HepG2 (cell line): Measurements from ENCODE around the gene MTHFR. TPM values are rescaled to one million over a fixed set of nuclear protein-coding genes. Genes with fewer than 3 reads are reported as not detected.

Experiments
- CHD4 ChIP-seq: fragments of 200-600 bp; sonication (generic); IDR thresholded peaks from 2 replicates; pipeline ENCODE4 v1.7.0; 2017; ENCODE audit warnings: mild to moderate bottlenecking, low read length, borderline replicate concordance
- FOSL2 ChIP-seq: sonication (generic); formaldehyde crosslinking; IDR thresholded peaks from 2 replicates; pipeline ENCODE4 v1.4.0; 2020; ENCODE audit warnings: missing genetic modification reagents
- GATAD2A ChIP-seq: IDR thresholded peaks from 2 replicates; pipeline ENCODE4 v1.6.1; 2016
- PAF1 ChIP-seq: IDR thresholded peaks from 2 replicates; pipeline ENCODE4 v1.6.1; 2016; ENCODE audit warnings: missing genetic modification reagents, missing compliant biosample characterization
- YEATS2 ChIP-seq: sonication (generic); formaldehyde crosslinking; IDR thresholded peaks from 2 replicates; pipeline ENCODE4 v1.4.0; 2020; ENCODE audit warnings: missing genetic modification reagents, borderline replicate concordance
- ZNF331 ChIP-seq: sonication (generic); formaldehyde crosslinking; IDR thresholded peaks from 2 replicates; pipeline ENCODE4 v1.4.0; 2020; ENCODE audit warnings: missing genetic modification reagents
- ZNF337 ChIP-seq: sonication (generic); formaldehyde crosslinking; IDR thresholded peaks from 2 replicates; pipeline ENCODE4 v1.5.1; 2020; ENCODE audit warnings: missing genetic modification reagents, low read depth, mild to moderate bottlenecking, borderline replicate concordance
- ZNF614 ChIP-seq: IDR thresholded peaks from 2 replicates; pipeline ENCODE4 v1.6.1; 2018; ENCODE audit warnings: missing biosample characterization, missing genetic modification reagents, inconsistent platforms, borderline replicate concordance
- ZSCAN22 ChIP-seq: sonication (generic); formaldehyde crosslinking; IDR thresholded peaks from 2 replicates; pipeline ENCODE4 v1.4.0; 2020; ENCODE audit warnings: mild to moderate bottlenecking, missing genetic modification reagents
- polyA plus RNA-seq, 8 experiments: library from polyadenylated mRNA; depleted of rRNA in 3 of 8; stranded (reverse) in 7 of 8; unstranded in 1 of 8; fragments of >200 nt; fragmentation: Illumina TruSeq in 4 of 8; extraction: Trizol in 4 of 8; gene quantifications; 2 replicates each; pipeline versions ENCODE4 v1.2.1 to v1.2.3, GENCODE V29; 2011 to 2016; ENCODE audit warnings: low read depth in 4 of 8, missing spikeins in 1 of 8, mixed read lengths in 1 of 8; ENCODE audit not compliant: insufficient read depth in 1 of 8
- total RNA-seq, 5 experiments: library from RNA; depleted of rRNA; stranded (reverse); fragments of >200 nt; fragmentation: Illumina TruSeq; extraction: Trizol; gene quantifications; 2 replicates each; pipeline ENCODE4 v1.2.3, GENCODE V29; 2016; ENCODE audit warnings: low read depth in 1 of 5
- TF ChIP-seq, protein P1 (sequence below), 2 experiments: sonication (generic) in 1 of 2; formaldehyde crosslinking in 1 of 2; IDR thresholded peaks; 2 replicates each; pipeline versions ENCODE4 v1.4.0 to v1.6.1; 2018 to 2020; ENCODE audit warnings: missing genetic modification reagents in 2 of 2, borderline replicate concordance in 1 of 2, low read depth in 1 of 2, mild to moderate bottlenecking in 1 of 2, missing biosample characterization in 1 of 2
- TF ChIP-seq, protein P2 (sequence below): sonication (generic); formaldehyde crosslinking; IDR thresholded peaks from 2 replicates; pipeline ENCODE4 v1.4.0; 2020; ENCODE audit warnings: missing genetic modification reagents, borderline replicate concordance
- TF ChIP-seq, protein P3 (sequence below): IDR thresholded peaks from 2 replicates; pipeline ENCODE4 v1.6.1; 2018; ENCODE audit warnings: missing genetic modification reagents
- TF ChIP-seq, protein P4 (sequence below): sonication (generic); formaldehyde crosslinking; IDR thresholded peaks from 2 replicates; pipeline ENCODE4 v1.4.0; 2020; ENCODE audit warnings: missing genetic modification reagents, mild to moderate bottlenecking, borderline replicate concordance

Gene MTHFR
- total and polyA plus RNA-seq, 2 of the 13 experiments (the other 11 are each of a cell fraction or from before 2014, with no cell fraction given): 3.8 to 8.2 TPM

DNA sequence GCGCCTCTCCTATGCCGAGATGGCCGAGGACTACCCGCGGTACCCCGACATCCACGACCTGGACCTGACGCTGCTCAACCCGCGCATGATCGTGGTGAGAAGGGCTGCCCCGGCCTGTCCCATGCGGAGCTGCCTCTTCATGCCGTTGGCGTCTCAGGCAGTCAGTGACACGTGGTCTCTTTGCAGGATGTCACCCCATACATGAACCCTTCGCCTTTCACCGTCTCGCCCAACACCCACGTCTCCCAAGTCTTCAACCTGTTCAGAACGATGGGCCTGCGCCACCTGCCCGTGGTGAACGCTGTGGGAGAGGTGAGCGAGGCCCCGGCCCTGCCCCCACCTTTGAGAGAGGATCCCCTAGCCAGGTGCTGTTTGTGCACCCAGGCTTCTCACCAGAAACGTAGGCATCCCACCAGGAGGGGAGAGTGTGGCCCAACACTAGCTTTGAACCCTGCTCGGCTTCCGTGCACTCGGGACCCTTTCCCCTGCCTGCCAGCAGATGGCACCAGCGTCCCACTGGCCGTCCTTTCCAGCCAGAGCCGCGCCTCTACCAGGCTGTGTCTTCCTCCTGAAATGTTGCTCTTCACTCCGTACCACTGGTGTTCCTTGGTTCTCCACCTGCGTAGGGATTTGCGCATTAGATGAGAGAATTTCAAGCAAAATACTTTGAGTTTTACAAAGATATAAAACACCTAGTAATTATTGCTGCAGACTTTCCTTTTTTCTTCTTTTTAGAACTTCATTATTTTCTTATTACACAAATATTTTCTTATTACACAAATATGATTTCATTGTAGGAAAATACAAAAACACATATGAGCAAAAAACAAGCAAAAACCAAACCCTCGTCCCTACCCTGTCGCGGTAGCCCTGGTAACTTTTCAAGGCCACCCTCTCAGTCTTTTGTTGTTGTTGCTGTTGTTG lies 32.8 kb upstream of the MTHFR start (continued):
- TF ChIP-seq, protein P1, sequence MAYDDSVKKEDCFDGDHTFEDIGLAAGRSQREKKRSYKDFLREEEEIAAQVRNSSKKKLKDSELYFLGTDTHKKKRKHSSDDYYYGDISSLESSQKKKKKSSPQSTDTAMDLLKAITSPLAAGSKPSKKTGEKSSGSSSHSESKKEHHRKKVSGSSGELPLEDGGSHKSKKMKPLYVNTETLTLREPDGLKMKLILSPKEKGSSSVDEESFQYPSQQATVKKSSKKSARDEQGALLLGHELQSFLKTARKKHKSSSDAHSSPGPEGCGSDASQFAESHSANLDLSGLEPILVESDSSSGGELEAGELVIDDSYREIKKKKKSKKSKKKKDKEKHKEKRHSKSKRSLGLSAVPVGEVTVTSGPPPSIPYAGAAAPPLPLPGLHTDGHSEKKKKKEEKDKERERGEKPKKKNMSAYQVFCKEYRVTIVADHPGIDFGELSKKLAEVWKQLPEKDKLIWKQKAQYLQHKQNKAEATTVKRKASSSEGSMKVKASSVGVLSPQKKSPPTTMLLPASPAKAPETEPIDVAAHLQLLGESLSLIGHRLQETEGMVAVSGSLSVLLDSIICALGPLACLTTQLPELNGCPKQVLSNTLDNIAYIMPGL (CRISPR knock-in tag; IDR thresholded peaks at IDR 0.05; ENCODE audit: borderline replicate concordance in 1 of 2, low read depth in 1 of 2): peak in 1 of 2 experiments; percentile 73; a peak in 2 of 4 replicates
- TF ChIP-seq, protein P2, sequence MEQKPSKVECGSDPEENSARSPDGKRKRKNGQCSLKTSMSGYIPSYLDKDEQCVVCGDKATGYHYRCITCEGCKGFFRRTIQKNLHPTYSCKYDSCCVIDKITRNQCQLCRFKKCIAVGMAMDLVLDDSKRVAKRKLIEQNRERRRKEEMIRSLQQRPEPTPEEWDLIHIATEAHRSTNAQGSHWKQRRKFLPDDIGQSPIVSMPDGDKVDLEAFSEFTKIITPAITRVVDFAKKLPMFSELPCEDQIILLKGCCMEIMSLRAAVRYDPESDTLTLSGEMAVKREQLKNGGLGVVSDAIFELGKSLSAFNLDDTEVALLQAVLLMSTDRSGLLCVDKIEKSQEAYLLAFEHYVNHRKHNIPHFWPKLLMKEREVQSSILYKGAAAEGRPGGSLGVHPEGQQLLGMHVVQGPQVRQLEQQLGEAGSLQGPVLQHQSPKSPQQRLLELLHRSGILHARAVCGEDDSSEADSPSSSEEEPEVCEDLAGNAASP (CRISPR knock-in tag): 0 out of 2 replicates have a peak, but pooled peaks have one; percentile 33
- TF ChIP-seq ZNF331 (CRISPR knock-in tag): 0 out of 2 replicates have a peak, but pooled peaks have one; percentile 37
- peak; percentile 24; the same call in 1 of the 2 replicates for TF ChIP-seq FOSL2 (CRISPR knock-in tag)
- no peak for TF ChIP-seq ZSCAN22 (CRISPR knock-in tag)
- no peak for TF ChIP-seq CHD4
- peak; percentile 31; the same call in 1 of the 2 replicates for TF ChIP-seq ZNF614 (CRISPR knock-in tag)
- no peak; the same call in 1 of the 2 replicates for TF ChIP-seq YEATS2 (CRISPR knock-in tag)
- TF ChIP-seq, protein P3, sequence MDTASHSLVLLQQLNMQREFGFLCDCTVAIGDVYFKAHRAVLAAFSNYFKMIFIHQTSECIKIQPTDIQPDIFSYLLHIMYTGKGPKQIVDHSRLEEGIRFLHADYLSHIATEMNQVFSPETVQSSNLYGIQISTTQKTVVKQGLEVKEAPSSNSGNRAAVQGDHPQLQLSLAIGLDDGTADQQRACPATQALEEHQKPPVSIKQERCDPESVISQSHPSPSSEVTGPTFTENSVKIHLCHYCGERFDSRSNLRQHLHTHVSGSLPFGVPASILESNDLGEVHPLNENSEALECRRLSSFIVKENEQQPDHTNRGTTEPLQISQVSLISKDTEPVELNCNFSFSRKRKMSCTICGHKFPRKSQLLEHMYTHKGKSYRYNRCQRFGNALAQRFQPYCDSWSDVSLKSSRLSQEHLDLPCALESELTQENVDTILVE (CRISPR knock-in tag): 0 out of 2 replicates have a peak, but pooled peaks have one; percentile 48
- no peak for TF ChIP-seq ZNF337
- TF ChIP-seq, protein P4, sequence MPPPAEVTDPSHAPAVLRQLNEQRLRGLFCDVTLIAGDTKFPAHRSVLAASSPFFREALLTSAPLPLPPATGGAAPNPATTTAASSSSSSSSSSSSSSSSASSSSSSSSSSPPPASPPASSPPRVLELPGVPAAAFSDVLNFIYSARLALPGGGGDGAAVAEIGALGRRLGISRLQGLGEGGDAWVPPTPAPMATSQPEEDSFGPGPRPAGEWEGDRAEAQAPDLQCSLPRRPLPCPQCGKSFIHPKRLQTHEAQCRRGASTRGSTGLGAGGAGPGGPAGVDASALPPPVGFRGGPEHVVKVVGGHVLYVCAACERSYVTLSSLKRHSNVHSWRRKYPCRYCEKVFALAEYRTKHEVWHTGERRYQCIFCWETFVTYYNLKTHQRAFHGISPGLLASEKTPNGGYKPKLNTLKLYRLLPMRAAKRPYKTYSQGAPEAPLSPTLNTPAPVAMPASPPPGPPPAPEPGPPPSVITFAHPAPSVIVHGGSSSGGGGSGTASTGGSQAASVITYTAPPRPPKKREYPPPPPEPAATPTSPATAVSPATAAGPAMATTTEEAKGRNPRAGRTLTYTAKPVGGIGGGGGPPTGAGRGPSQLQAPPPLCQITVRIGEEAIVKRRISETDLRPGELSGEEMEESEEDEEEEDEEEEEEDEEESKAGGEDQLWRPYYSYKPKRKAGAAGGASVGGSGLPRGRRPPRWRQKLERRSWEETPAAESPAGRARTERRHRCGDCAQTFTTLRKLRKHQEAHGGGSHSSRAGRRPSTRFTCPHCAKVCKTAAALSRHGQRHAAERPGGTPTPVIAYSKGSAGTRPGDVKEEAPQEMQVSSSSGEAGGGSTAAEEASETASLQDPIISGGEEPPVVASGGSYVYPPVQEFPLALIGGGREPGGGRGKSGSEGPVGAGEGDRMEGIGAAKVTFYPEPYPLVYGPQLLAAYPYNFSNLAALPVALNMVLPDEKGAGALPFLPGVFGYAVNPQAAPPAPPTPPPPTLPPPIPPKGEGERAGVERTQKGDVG (CRISPR knock-in tag): peak; percentile 20; the same call in 1 of the 2 replicates
- TF ChIP-seq PAF1 (CRISPR knock-in tag): 0 out of 2 replicates have a peak, but pooled peaks have one; percentile 39
- TF ChIP-seq GATAD2A (CRISPR knock-in tag): 0 out of 2 replicates have a peak, but pooled peaks have one; percentile 37
